Psoas muscle (tissue), 8 donors: ENCODE data around the gene CBX5. TPM values are rescaled to one million over a fixed set of nuclear protein-coding genes. Genes with fewer than 3 reads are reported as not detected.

Source experiments
- ATAC-seq, 4 donors: fragments of 200-7000 bp; cut with Tn5 transposase; one replicate each; pipeline ENCODE4 v1.9.1; 2020; ENCODE audit warnings: moderate library complexity in 3 of 4, mild to moderate bottlenecking in 2 of 4
- DNase-seq, 2 donors: peaks; one replicate each; pipeline ENCODE4 v3.0.0-alpha.2; 2020
- H3K27ac ChIP-seq: fragments of 200-600 bp; one replicate; pipeline ENCODE4 v1.8.0; 2022
- H3K27me3 ChIP-seq, 3 donors: fragments of 200-600 bp in 1 of 3; one replicate each; pipeline versions ENCODE4 v1.6.1 to v1.8.0; 2013 to 2022; ENCODE audit warnings: low read length in 2 of 3, mild to moderate bottlenecking in 2 of 3, moderate library complexity in 1 of 3; ENCODE audit not compliant: insufficient read depth in 3 of 3
- H3K36me3 ChIP-seq, 2 donors: fragments of 200-600 bp in 1 of 2; one replicate each; pipeline versions ENCODE4 v1.6.1 to v1.8.0; 2013 to 2022; ENCODE audit warnings: low read depth in 1 of 2, mild to moderate bottlenecking in 1 of 2, moderate library complexity in 1 of 2; ENCODE audit not compliant: insufficient read depth in 1 of 2
- H3K4me1 ChIP-seq: fragments of 200-600 bp; one replicate; pipeline ENCODE4 v1.8.0; 2022
- H3K4me3 ChIP-seq: fragments of 200-600 bp; one replicate; pipeline ENCODE4 v1.8.0; 2022; ENCODE audit warnings: mild to moderate bottlenecking
- H3K9me3 ChIP-seq: fragments of 200-600 bp; one replicate; pipeline ENCODE4 v1.8.0; 2022
- WGBS, 3 donors: extraction: QIAGEN DNeasy Blood & Tissue Kit; methylation state at CpG; one replicate each; pipeline versions ENCODE4 v1.1.6 to v1.1.7; 2013; 5-methylcytosine and 5-hydroxymethylcytosine counted together
- intact Hi-C, 2 donors: fragments of 100-400 bp; cut with DNase I; formaldehyde crosslinking; loops; one replicate each; pipeline versions ENCODE4 v1.11.0 to v1.14.2; 2022
- polyA plus RNA-seq, 3 donors: library from polyadenylated mRNA; stranded (reverse); fragments of 200-250 nt; gene quantifications; one replicate each; pipeline ENCODE4 v1.2.3, GENCODE V29; 2013
- total RNA-seq, 4 donors: library from RNA; stranded (reverse); fragmentation: NEBNext Ultra II Directional in 2 of 4; extraction: Animal tissue kit (Norgen Biotek cat#: 25700) in 2 of 4; gene quantifications; one replicate each; pipeline versions ENCODE4 v1.2.1 to v1.2.4, GENCODE V29; 2021 to 2023
- TF ChIP-seq, protein P1 (sequence below): fragments of 200-600 bp; IDR thresholded peaks from one replicate; pipeline ENCODE4 v1.8.0; 2022; ENCODE audit warnings: antibody characterized with exemption
- donor health status: healthy with polysubstance abuse.
- donor health status: DM: no; HTN: no; CAD: no; lungs with moderate emphysema.
- donor health status: Bipolar disorder and iron deficiency.
- donor health status: healthy.
- donor health status: DM: yes; HTN: yes; CAD: no.
- donor health status: DM: no; HTN: no; CAD: no.
- donor health status: DM: no; HTN: no; CAD: no.
- donor health status: DM: yes; HTN: yes; CAD: no.

The CBX5 gene
- total and polyA plus RNA-seq, 7 donors = 5.2 to 19.3 (median 12.1) TPM

DNA sequence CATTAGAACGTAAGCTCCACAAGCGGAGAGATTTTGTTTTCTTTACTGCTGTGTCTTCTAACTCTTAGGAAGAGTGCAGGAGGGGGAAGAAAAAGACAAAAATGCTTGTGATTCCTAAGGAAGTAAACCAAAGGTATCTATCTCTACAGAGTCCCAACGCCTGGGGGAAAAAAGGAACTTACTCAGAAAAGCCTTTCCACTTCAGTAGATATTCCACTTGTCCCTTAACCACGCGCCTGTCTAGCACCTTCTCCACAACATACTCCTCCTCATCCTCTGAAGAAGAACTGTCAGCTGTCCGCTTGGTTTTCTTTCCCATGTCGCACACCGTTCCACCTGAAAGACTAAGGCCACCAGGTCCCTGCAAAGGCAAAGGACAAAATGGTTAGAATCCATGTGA lies 22.6 kb downstream of the CBX5 start:
- TF ChIP-seq, protein P1, sequence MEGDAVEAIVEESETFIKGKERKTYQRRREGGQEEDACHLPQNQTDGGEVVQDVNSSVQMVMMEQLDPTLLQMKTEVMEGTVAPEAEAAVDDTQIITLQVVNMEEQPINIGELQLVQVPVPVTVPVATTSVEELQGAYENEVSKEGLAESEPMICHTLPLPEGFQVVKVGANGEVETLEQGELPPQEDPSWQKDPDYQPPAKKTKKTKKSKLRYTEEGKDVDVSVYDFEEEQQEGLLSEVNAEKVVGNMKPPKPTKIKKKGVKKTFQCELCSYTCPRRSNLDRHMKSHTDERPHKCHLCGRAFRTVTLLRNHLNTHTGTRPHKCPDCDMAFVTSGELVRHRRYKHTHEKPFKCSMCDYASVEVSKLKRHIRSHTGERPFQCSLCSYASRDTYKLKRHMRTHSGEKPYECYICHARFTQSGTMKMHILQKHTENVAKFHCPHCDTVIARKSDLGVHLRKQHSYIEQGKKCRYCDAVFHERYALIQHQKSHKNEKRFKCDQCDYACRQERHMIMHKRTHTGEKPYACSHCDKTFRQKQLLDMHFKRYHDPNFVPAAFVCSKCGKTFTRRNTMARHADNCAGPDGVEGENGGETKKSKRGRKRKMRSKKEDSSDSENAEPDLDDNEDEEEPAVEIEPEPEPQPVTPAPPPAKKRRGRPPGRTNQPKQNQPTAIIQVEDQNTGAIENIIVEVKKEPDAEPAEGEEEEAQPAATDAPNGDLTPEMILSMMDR = no peak
- WGBS, 3 donors = 93 to 98% (median 95%) methylated on average over 8 of the region's 8 CpGs
- intact Hi-C loops = no loop called here
- ATAC-seq = no peak
- Histone ChIP-seq H3K36me3 (peaks cover 5 to 35% of the 10 kb centered on the region in 2 donors), H3K27ac (no peak overlapping the region), H3K27me3 (no peaks in the 10 kb centered on the region), H3K9me3 (no peaks in the 10 kb centered on the region), H3K4me3 (no peak overlapping the region), H3K4me1 (peaks cover 20% of the 10 kb centered on the region)
- DNase-seq = no peak

DNA sequence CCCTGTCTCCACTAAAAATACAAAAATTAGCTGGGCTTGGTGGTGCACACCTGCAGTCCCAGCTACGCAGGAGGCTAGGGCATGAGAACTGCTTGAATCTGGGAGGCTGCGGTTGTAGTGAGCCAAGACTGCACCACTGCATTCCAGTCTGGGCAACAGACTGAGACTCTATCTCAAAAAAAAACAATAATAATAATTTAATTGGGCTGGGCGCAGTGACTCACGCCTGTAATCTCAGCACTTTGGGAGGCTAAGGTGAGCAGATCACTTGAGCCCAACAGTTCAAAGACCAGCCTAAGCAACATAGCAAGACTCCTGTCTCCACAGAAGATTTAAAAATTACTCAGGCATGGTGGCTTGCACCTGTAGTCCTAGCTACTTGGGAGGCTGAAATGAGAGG lies 26.7 kb downstream of the CBX5 start:
- Histone ChIP-seq H3K4me1 (no peaks in the 10 kb centered on the region), H3K9me3 (no peaks in the 10 kb centered on the region), H3K27me3 (no peaks in the 10 kb centered on the region), H3K4me3 (no peak overlapping the region), H3K27ac (no peak overlapping the region), H3K36me3 (peaks cover 5 to 53% of the 10 kb centered on the region in 2 donors)
- no peak for ATAC-seq
- no peak for DNase-seq
- TF ChIP-seq, protein P1 = no peak
- intact Hi-C loops = loop anchor here in 1 of 2 donors (5.0 kb wide), 1 partner anchor 69 kb away; no protein-coding TSS in a partner anchor
- 97 to 99% (median 97%) methylated on average over 4 of the region's 4 CpGs for WGBS, 3 donors

DNA sequence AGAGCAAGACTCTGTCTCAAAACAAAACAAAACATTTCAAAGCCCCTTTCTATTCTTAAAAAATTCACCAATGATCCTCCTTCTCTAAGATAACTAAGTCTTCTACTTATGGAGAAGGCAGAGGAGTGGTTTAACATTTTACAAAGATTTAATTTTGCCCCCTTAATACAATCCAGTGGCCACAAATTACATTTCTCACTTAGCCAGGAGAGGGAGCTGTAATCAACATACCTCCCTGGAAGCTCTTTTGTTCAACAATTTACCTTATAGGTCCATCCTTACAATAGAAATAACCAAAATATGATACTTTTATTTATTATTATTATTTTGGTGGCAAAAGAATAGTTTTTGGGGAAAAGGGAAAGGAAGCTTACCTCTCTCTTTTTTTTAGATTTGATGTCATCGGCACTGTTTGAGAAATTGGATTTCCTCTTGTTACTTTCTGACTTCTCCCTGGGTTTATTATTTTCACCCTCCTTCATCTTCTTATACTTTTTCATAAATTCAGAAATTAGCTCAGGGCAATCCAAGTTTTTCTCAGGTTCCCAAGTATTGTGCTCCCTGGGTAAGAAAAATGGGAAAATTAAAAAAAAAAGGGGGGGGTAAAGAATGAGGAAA lies 28.1 kb downstream of the CBX5 start:
- no peak overlapping the region for H3K4me3 ChIP-seq
- ATAC-seq (peak in 2 of 4 donors; percentile 55 to 69), DNase-seq (no peak)
- H3K9me3 ChIP-seq = no peaks in the 10 kb centered on the region
- intact Hi-C loops = loop anchor here in 1 of 2 donors (5.0 kb wide), 1 partner anchor 71 kb away; no protein-coding TSS in a partner anchor
- no peaks in the 10 kb centered on the region for H3K27me3 ChIP-seq
- H3K36me3 ChIP-seq = peaks cover 5 to 47% of the 10 kb centered on the region in 2 donors
- WGBS, 3 donors = 95 to 100% (median 97%) methylated on average over 1 of the region's 1 CpG
- no peak overlapping the region for H3K27ac ChIP-seq
- H3K4me1 ChIP-seq = no peaks in the 10 kb centered on the region
- TF ChIP-seq, protein P1 = peak; percentile 58

DNA sequence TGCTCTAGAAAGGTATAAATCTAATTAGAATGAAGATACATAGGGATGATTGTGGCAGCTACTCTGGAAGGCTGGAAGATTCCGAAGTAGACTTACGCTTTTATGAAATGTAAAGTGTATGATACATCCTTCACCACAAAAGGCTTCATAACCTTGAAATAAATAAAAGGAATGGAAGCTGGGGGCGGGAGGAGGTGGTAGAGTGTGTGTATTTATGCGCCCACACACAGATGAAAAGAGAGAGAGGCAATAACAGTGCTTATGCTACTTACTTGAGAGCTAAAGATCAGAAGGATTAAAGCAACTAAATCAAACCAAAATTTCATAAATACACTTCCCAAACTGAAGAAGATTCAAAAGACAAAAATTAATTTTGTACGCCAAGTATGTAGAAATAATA lies 30.4 kb downstream of the CBX5 start:
- intact Hi-C loops = no loop called here
- TF ChIP-seq, protein P1 = no peak
- Histone ChIP-seq H3K27me3 (no peaks in the 10 kb centered on the region), H3K36me3 (peaks cover 0 to 37% of the 10 kb centered on the region in 2 donors), H3K27ac (peak overlapping the region; percentile 17), H3K4me1 (peaks cover 9% of the 10 kb centered on the region), H3K9me3 (no peaks in the 10 kb centered on the region), H3K4me3 (no peak overlapping the region)
- ATAC-seq (no peak), DNase-seq (no peak)
- WGBS, 3 donors = 95 to 99% (median 96%) methylated on average over 5 of the region's 5 CpGs
